PC-9 (cell line): ENCODE data around the gene BMP5.

Experiments
- EZH2 ChIP-seq: fragments of 200-600 bp; sonication (generic); IDR thresholded peaks from 2 replicates; pipeline ENCODE4 v1.8.0; 2017; ENCODE audit warnings: antibody characterized with exemption, low read depth
- TF ChIP-seq, protein P1 (sequence below): fragments of 200-600 bp; sonication (generic); conservative IDR thresholded peaks from 2 replicates; pipeline ENCODE4 v1.6.1; 2017; ENCODE audit warnings: mixed run types, antibody characterized with exemption, mild to moderate bottlenecking, moderate library complexity

DNA sequence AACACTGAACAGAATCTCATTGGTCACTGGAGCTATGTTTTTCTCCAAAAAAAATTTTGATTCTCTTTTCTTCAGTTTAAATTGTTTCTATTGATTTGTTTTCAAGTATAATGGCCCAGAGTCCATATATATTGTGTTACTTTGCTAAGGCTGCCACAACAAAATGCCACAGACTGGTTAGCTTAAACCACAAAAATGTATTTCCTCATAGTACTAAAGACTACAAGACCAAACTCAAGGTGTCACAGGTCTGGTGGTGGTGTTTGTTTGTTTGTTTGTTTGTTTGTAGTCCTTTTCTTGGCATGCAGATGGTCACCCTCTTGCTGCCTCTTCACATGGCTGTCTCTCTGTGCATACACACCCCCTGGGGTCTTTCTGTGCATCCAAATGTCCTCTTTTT is 34.0 kb downstream of the BMP5 start:
- TF ChIP-seq, protein P1, sequence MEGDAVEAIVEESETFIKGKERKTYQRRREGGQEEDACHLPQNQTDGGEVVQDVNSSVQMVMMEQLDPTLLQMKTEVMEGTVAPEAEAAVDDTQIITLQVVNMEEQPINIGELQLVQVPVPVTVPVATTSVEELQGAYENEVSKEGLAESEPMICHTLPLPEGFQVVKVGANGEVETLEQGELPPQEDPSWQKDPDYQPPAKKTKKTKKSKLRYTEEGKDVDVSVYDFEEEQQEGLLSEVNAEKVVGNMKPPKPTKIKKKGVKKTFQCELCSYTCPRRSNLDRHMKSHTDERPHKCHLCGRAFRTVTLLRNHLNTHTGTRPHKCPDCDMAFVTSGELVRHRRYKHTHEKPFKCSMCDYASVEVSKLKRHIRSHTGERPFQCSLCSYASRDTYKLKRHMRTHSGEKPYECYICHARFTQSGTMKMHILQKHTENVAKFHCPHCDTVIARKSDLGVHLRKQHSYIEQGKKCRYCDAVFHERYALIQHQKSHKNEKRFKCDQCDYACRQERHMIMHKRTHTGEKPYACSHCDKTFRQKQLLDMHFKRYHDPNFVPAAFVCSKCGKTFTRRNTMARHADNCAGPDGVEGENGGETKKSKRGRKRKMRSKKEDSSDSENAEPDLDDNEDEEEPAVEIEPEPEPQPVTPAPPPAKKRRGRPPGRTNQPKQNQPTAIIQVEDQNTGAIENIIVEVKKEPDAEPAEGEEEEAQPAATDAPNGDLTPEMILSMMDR: no peak
- TF ChIP-seq EZH2: no peak
